Hematopoietic multipotent progenitor cell treated with erythropoietin and hydrocortisone succinate and interleukin-3 and kit ligand, for 6 days (in vitro differentiated cells): Measurements from ENCODE around the gene RTN4RL1.

ENCODE experiments used
- DNase-seq: peaks from one replicate; pipeline ENCODE4 v3.0.0-alpha.2; 2015

Gene RTN4RL1

DNA sequence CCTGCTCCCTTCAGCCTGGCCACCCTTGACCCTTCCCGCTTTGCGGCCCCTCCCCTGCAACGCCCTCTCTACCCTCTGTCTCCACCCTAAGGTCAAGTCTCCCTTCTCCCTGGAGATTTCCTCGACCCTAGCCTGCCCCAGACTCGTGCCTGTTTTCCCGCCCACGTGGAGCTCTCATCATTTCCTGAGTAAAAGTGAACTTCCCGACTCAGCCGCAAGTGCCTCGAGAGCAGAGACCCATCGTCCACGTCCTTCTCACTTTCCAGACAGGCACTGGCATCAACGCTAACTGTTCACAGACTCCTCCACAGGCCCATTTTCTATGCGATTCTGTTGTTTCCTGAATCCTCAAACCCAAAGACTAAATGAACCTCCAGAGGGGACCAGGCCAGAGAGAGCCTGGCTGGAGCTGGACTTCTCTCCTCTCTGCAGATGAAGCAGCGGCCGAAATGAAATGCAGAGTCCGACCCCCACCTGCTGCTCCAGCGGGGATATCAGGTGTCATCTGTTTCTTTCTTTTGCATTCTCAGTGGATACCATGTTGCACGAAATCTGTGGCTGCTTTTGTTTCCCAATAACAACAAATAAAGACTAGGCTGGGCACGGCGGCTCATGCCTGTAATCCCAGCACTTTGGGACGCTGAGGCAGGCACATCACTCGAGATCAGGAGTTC, 52.5 kb downstream of the RTN4RL1 start:
- no peak for DNase-seq

GRCh38 chr17:1970843-1971384, 54.2 kb downstream of the RTN4RL1 start:
- DNase-seq, result no peak

- DNase-seq, result no peak
Observed at GRCh38 chr17:1969712-1970111, 55.4 kb downstream of the RTN4RL1 start.

DNA sequence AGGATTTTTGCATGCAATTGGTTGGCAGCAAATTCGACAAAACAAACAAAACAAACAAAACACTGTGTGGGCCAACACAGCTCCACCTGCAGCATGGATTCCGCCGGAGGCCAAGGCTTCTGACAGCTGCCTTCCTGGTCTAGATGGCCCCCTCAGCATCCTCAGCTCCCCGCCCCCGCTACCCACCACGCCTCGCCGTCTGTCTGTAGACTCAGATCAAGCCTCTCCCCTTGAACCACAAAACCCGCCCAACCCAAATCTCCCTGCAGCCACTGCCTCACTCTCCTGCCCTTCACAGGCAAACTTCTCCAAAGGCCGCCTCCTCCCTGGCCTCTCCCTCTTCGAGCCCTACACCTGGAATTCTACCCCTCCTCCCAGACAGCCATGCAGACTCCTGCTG, 57.9 kb downstream of the RTN4RL1 start:
- DNase-seq, result peak; percentile 57

DNA sequence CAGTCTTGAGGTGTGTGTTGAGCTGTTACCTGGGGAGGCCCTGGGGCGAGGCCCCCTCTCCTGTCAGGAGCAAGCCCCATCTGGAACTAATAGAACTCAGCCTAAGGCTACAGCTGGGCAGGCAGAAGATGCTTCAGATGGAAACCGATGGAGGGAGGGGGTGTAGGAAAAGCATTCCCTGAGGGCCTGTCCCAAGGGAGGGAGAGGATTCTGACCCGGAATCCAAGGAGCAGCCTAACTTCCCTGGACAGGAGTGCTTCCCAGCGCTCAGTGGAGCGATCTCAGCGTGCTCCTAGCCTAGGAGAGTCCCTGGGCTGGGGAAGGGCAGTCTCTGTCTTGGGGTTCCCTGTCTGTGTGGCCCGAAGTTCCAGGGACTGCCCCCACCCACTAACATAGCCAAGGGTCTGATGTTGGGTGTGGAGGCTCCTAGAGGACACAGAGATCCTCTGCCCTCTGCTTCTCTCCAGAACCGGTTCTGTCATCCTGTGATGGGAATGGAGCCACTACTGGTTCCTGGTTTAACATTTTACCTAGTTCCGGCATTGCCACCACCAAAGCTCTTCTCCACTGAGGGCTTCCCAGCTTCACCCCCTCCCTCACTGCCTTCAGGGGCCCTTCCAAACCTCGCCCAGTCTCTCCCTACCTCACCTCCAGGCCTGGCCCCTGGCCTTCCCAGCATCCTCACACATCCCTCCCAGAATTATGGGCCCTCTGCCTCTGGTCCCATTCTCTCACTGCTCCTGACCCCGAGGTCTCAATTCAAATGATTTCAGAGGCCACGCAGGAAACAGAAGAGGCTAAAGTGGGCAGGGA, 58.7 kb downstream of the RTN4RL1 start:
- DNase-seq, result no peak

- no peak for DNase-seq
Observed at GRCh38 chr17:1965556-1966273, 59.4 kb downstream of the RTN4RL1 start.

- DNase-seq, result no peak
Observed at GRCh38 chr17:1963250-1963649, 61.9 kb downstream of the RTN4RL1 start.

DNA sequence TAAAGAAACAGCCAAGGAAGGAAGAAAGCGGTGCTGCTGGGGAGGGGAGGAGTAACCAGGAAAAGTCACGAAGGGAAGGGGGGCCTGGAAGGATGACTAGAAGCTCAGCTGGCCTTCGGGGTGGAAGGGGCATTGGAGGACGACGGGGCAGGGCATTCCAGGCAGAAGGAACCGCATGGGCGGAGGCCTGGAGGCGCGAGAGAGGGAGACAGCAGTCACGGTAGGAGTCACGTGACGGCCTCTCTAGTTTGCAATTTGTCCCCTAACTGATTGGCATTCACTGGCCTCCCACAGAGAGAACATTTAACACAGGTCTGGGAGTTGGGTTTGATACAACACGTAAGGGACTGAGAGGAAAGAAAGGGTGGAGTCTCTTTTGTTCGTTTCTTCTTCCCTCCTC, 63.9 kb downstream of the RTN4RL1 start:
- no peak for DNase-seq

DNA sequence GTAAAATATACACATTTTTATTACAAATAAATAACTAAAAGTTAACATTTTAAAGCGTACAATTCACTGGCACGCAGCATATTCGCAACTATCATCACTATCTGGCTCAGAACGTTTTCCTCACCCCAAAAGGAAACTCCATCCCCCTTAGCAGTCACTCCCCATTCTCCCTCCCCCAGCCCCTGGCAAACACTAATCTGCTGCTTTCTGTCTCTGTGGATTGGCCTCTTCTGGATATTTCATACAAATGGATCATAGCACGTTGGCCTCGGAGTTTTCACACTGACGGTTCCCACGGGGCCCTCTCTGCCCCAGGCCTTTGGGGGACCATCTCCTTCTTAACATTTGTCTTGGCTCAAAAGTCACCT, 64.6 kb downstream of the RTN4RL1 start:
- no peak for DNase-seq

DNA sequence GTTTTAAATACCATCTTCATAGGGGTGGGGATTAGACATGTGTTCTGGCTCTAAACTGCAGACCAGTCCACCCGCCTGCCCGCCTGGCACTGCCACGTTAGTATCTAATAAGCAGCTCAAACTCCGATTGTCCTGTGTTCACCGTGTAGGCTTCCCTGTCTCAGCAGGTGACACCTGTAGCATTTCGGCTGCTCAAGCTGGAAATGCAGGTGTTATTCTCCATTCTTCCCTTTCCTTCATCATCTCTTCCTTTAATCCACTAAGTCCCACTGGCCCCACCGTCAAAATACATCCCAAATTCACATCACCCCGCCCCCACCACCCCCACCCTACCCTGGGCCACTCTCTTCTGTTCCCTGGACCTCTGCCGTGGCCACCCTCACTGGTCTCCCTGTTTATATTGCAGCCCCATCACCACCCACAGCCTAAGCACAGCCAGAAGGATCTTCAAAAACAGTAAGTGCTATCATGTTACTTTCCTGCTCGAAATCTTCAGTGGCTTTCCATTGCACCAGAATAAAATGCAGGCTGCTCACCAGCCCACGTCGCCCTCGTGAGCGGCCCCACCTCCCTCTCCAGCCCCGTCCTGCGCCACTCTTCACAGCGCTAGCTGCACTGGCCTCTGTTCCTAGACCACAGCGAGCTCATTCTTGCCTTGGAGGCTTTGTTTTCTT, 65.1 kb downstream of the RTN4RL1 start:
- DNase-seq, result no peak

GRCh38 chr17:1958134-1958881, 66.8 kb downstream of the RTN4RL1 start:
- no peak for DNase-seq

DNA sequence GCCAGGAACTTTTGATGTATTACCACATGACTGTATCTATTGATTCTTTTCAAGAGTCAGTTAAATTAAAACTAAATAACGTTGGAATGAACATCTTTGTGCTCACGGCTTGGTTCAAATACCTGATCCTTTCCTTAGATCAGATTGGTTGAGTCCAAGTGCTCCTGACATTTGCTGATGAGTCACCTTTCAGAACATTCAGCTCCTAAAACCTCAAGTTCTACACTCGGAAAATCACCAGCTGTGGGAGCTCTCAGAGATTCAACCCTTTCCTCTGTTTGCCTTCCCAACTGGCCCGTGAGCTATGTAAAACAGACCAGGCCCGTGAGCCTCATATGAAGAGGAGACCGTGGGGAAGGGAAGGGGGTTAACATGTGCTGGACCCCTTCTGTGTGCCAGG, 68.1 kb downstream of the RTN4RL1 start:
- DNase-seq, result no peak

DNA sequence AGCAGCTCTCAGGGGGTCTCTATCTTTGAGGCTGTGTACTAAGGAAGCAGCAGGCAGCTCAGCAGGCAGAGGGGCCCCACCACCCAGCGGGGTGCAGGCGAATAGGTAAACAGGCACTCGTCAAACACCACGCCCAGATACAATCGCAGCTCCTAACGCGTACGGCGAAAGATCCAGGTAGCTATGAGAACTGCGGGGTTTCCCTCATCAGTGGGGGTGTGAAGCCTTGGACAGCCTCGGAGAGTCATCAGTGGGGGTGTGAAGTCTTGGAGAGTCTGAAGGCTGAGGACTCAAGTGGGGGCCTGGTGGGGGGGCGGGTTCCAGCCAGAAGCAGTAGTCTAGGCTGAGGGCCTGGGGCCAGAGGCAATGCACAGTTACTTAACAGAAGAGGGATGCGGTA, 69.0 kb downstream of the RTN4RL1 start:
- DNase-seq, result no peak

DNA sequence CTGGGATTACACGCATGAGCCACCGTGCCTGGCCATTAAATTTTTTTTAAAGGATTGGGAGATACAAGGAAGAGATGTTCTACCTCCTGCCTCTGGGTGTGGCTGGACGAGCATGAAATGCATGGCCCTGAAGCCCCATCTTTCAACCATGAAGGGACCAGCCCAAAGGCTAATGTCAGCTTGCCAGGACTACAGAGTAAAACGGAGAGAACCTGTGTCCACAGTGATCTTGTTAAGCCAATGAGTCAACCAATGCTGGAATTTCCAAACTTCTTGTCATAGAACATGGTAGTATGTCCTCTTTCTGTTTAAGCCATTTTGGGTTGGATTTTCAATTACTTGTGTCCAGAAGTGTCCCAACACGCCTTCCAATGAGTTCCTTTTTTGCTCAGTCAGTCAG, 71.3 kb downstream of the RTN4RL1 start:
- DNase-seq, result no peak

- DNase-seq, result no peak
Observed at GRCh38 chr17:1951920-1952319, 73.2 kb downstream of the RTN4RL1 start.

- no peak for DNase-seq
Observed at GRCh38 chr17:1949754-1950153, 75.4 kb downstream of the RTN4RL1 start.

DNA sequence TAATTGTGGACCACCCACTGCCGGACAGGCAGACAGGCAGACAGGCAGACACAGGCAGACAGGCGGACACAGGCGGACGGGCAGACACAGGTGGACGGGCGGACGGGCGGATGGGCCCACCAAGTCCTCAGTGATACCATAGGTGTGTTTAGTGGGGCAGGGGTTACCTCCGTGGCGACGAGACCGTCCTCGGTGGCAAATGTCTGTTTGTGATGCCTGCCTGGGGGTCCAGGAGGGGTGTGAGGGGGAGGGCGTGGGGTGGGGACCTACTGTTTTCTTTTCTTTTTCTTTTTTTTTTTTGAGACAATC, 76.7 kb downstream of the RTN4RL1 start:
- DNase-seq, result no peak

DNA sequence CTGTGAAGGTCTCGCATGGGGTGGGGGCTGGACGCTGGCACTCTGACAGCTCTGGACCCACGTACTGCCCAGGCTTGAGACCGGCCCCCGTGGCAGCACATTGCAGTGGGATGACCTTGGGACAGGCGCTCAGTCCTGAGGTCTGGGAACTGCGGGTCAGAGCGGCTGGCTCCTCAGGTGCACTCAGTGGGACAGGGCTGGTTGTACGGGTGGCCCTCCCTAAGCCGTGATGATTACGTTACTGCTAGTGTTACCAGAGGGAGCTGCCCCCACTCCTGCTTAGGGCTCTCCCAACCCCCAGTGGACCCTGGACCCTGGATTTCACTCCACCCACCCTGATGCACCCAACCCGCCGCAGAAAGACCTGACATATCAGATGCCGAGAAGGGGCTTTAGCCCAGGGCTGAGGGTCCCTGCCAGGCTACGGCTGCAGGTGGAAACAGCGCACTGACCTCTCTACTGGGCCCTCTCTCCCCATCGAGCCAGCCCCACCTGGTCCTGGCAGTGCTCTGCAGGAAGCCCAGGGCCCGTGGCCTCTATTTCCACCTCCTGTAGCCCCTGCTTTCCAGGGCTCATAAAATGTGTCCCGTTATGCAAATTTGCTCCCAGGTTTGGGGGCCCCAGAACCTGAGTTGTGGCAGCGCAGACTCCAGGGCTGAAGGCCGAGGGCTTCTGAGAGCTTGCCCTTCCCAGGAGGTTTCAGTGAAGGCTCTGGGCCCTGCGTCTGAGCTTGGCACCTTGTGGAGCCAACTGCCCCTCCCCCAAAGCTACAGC, 77.2 kb downstream of the RTN4RL1 start:
- no peak for DNase-seq

DNA sequence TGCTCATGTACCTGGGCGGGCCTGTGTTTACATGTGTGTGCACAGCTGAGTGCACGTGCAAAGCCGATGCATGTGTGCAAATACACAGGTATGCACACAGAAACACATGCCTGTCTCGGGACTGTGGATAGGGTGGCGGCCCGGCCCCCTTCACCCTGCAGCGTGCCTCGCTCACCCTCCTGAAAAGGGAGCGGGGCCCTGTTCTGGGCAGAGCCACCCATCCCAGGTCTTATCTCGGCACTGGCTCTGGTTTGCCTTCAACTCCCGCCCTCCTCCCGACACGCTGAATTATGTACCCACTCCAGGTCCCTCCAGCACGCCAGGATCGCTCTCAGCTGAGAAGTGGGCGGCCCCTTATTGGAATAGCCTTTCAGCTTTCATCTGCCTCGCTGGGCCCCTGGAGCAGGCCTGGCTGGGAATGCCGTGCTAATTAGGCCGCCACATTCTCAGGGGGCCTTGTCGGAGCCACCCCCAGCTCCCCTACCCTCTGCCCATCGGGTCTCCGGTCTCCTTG, 77.8 kb downstream of the RTN4RL1 start:
- DNase-seq, result no peak

- no peak for DNase-seq
Observed at GRCh38 chr17:1946021-1946932, 78.9 kb downstream of the RTN4RL1 start.
